HepG2 (cell line): Measurements from ENCODE around the gene LUC7L2.

Experiments
- HDAC6 ChIP-seq: fragments of 200-600 bp; sonication (generic); IDR thresholded peaks from 2 replicates; pipeline ENCODE4 v1.7.0; 2017; ENCODE audit warnings: mild to moderate bottlenecking, antibody characterized with exemption, low read length, low read depth
- RBM39 ChIP-seq: fragments of 200-400 bp; formaldehyde crosslinking; IDR thresholded peaks from one replicate; pipeline ENCODE4 v1.6.1; 2018; ENCODE audit warnings: antibody characterized with exemption, mild to moderate bottlenecking, low read depth, low read length; ENCODE audit not compliant: poor library complexity, severe bottlenecking
- ZBTB21 ChIP-seq: sonication (generic); formaldehyde crosslinking; IDR thresholded peaks from 2 replicates; pipeline ENCODE4 v1.4.0; 2020; ENCODE audit warnings: missing genetic modification reagents
- TF ChIP-seq, protein P1 (sequence below): sonication (generic); formaldehyde crosslinking; IDR thresholded peaks from 2 replicates; pipeline ENCODE4 v1.5.0; 2020; ENCODE audit warnings: missing genetic modification reagents
- TF ChIP-seq, protein P2 (sequence below): sonication (generic); formaldehyde crosslinking; IDR thresholded peaks from 2 replicates; pipeline ENCODE4 v1.4.0; 2020; ENCODE audit warnings: mild to moderate bottlenecking, missing genetic modification reagents, borderline replicate concordance

- TF ChIP-seq, protein P1, sequence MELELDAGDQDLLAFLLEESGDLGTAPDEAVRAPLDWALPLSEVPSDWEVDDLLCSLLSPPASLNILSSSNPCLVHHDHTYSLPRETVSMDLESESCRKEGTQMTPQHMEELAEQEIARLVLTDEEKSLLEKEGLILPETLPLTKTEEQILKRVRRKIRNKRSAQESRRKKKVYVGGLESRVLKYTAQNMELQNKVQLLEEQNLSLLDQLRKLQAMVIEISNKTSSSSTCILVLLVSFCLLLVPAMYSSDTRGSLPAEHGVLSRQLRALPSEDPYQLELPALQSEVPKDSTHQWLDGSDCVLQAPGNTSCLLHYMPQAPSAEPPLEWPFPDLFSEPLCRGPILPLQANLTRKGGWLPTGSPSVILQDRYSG = no peak
- TF ChIP-seq HDAC6 (no peak), RBM39 (no peak), ZBTB21 (CRISPR knock-in tag) (no peak)
- TF ChIP-seq, protein P2, sequence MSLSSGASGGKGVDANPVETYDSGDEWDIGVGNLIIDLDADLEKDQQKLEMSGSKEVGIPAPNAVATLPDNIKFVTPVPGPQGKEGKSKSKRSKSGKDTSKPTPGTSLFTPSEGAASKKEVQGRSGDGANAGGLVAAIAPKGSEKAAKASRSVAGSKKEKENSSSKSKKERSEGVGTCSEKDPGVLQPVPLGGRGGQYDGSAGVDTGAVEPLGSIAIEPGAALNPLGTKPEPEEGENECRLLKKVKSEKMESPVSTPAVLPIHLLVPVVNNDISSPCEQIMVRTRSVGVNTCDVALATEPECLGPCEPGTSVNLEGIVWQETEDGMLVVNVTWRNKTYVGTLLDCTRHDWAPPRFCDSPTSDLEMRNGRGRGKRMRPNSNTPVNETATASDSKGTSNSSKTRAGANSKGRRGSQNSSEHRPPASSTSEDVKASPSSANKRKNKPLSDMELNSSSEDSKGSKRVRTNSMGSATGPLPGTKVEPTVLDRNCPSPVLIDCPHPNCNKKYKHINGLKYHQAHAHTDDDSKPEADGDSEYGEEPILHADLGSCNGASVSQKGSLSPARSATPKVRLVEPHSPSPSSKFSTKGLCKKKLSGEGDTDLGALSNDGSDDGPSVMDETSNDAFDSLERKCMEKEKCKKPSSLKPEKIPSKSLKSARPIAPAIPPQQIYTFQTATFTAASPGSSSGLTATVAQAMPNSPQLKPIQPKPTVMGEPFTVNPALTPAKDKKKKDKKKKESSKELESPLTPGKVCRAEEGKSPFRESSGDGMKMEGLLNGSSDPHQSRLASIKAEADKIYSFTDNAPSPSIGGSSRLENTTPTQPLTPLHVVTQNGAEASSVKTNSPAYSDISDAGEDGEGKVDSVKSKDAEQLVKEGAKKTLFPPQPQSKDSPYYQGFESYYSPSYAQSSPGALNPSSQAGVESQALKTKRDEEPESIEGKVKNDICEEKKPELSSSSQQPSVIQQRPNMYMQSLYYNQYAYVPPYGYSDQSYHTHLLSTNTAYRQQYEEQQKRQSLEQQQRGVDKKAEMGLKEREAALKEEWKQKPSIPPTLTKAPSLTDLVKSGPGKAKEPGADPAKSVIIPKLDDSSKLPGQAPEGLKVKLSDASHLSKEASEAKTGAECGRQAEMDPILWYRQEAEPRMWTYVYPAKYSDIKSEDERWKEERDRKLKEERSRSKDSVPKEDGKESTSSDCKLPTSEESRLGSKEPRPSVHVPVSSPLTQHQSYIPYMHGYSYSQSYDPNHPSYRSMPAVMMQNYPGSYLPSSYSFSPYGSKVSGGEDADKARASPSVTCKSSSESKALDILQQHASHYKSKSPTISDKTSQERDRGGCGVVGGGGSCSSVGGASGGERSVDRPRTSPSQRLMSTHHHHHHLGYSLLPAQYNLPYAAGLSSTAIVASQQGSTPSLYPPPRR (CRISPR knock-in tag) = no peak
Measured at GRCh38 chr7:139370943-139371313, 11.2 kb downstream of the LUC7L2 start.
